ENCODE data around the gene FLNC.

The FLNC gene

DNA sequence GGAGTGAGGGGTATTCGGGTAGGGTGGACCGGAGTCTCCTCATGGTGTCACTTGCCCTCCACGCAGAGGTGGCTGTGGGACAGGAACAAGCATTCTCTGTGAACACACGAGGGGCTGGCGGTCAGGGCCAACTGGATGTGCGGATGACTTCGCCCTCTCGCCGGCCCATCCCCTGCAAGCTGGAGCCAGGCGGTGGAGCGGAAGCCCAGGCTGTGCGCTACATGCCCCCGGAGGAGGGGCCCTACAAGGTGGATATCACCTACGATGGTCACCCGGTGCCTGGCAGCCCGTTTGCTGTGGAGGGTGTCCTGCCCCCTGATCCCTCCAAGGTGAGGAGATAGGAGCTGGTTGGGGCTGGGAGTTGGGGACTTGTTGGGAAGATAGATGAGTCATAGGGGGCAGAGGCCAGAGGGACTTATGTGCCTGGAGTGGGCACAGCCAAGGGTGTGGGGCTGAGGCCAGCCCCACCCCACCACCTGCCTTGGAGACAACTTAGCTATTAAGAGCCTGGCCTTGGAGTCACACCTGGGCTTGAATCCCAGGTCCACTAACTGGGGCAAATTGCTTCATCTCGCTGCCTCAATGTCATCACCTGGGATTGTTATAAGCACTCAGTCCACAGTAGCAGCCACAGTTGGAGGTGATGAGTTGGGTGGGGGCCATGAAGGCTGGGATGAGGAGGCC, 13.9 kb downstream of the FLNC start:
- no peaks in the 10 kb centered on the region for H3K36me3 ChIP-seq (ENCODE audit: control insufficient read depth, insufficient read depth, low read length)

DNA sequence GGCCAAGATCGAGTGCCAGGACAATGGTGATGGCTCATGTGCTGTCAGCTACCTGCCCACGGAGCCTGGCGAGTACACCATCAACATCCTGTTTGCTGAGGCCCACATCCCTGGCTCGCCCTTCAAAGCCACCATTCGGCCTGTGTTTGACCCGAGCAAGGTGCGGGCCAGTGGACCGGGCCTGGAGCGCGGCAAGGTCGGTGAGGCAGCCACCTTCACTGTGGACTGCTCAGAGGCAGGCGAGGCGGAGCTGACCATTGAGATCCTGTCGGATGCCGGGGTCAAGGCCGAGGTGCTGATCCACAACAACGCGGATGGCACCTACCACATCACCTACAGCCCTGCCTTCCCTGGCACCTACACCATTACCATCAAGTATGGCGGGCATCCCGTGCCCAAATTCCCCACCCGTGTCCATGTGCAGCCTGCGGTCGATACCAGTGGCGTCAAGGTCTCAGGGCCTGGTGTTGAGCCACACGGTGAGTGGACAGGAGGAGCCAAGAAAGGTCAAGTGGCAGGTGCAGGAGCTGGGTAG, 14.6 kb downstream of the FLNC start:
- TF ChIP-seq, protein P1, sequence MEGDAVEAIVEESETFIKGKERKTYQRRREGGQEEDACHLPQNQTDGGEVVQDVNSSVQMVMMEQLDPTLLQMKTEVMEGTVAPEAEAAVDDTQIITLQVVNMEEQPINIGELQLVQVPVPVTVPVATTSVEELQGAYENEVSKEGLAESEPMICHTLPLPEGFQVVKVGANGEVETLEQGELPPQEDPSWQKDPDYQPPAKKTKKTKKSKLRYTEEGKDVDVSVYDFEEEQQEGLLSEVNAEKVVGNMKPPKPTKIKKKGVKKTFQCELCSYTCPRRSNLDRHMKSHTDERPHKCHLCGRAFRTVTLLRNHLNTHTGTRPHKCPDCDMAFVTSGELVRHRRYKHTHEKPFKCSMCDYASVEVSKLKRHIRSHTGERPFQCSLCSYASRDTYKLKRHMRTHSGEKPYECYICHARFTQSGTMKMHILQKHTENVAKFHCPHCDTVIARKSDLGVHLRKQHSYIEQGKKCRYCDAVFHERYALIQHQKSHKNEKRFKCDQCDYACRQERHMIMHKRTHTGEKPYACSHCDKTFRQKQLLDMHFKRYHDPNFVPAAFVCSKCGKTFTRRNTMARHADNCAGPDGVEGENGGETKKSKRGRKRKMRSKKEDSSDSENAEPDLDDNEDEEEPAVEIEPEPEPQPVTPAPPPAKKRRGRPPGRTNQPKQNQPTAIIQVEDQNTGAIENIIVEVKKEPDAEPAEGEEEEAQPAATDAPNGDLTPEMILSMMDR (IDR thresholded peaks at IDR 0.05): no peak
- H3K36me3 ChIP-seq (ENCODE audit: control insufficient read depth, insufficient read depth, low read length): no peaks in the 10 kb centered on the region
- no peak overlapping the region for H2AFZ ChIP-seq
- no peaks in the 10 kb centered on the region for H3K9me3 ChIP-seq (ENCODE audit: control insufficient read depth, low read length)
- no peak overlapping the region for H3K9ac ChIP-seq
- no peaks in the 10 kb centered on the region for H3K27me3 ChIP-seq (ENCODE audit: control insufficient read depth, insufficient read depth, low read length)
- H3K4me3 ChIP-seq (ENCODE audit: low read depth, low read length): no peak overlapping the region
- H3K27ac ChIP-seq: no peak overlapping the region
- H3K79me2 ChIP-seq: no peaks in the 10 kb centered on the region
- peaks cover 3% of the 10 kb centered on the region for H3K4me1 ChIP-seq
- H3K4me2 ChIP-seq (ENCODE audit: low read length): no peak overlapping the region

More for the DNA sequence above, 13.9 kb downstream of the FLNC start:
- H3K79me2 ChIP-seq: no peaks in the 10 kb centered on the region
- H3K9me3 ChIP-seq (ENCODE audit: control insufficient read depth, low read length): no peaks in the 10 kb centered on the region
- H3K4me3 ChIP-seq (ENCODE audit: low read depth, low read length): no peak overlapping the region
- H3K4me2 ChIP-seq (ENCODE audit: low read length): no peak overlapping the region
- peaks cover 3% of the 10 kb centered on the region for H3K4me1 ChIP-seq
- H3K27ac ChIP-seq: no peak overlapping the region
- no peaks in the 10 kb centered on the region for H3K27me3 ChIP-seq (ENCODE audit: control insufficient read depth, insufficient read depth, low read length)
- TF ChIP-seq, protein P1 (IDR thresholded peaks at IDR 0.05): no peak
- H3K9ac ChIP-seq: no peak overlapping the region
- H2AFZ ChIP-seq: no peak overlapping the region

DNA sequence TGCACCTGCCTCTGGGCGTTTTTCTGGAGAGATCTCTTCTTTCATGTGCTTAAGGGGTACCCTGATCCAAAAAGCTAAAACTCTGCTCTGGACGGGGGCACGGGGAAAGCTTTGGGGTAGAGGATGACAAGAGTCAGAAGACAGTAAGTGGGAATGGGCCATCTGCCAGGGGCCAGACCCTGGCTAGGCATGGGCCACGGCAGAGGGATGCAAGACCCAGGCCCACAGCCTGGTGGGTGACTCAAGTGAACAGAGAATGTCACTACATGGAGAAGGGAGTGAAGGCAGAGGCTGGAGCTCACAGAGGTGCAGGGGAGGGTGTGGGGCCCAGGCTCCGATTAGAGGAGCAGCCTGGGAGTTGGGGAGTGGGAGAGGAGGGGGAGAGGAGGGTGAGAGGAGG, 15.3 kb downstream of the FLNC start:
- no peaks in the 10 kb centered on the region for H3K9me3 ChIP-seq (ENCODE audit: control insufficient read depth, low read length)
- no peak overlapping the region for H3K27ac ChIP-seq
- H3K4me3 ChIP-seq (ENCODE audit: low read depth, low read length): no peak overlapping the region
- TF ChIP-seq, protein P1 (IDR thresholded peaks at IDR 0.05): no peak
- no peak overlapping the region for H3K9ac ChIP-seq
- no peak overlapping the region for H3K4me2 ChIP-seq (ENCODE audit: low read length)
- no peak overlapping the region for H2AFZ ChIP-seq
- H3K4me1 ChIP-seq: peaks cover 3% of the 10 kb centered on the region
- H3K27me3 ChIP-seq (ENCODE audit: control insufficient read depth, insufficient read depth, low read length): no peaks in the 10 kb centered on the region
- no peaks in the 10 kb centered on the region for H3K79me2 ChIP-seq
- H3K36me3 ChIP-seq (ENCODE audit: control insufficient read depth, insufficient read depth, low read length): no peaks in the 10 kb centered on the region

DNA sequence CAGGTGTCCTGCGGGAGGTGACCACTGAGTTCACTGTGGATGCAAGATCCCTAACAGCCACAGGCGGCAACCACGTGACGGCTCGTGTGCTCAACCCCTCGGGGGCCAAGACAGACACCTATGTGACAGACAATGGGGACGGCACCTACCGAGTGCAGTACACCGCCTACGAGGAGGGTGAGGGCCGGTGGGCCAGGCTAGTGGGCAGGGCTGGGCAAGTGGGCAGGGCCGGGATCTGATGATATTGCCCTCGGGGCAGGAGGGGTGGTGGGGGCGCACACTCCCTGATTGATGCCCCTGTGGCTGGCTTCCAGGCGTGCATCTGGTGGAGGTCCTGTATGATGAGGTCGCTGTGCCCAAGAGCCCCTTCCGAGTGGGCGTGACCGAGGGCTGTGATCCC, 15.8 kb downstream of the FLNC start:
- H3K9ac ChIP-seq: no peak overlapping the region
- H3K4me2 ChIP-seq (ENCODE audit: low read length): no peak overlapping the region
- TF ChIP-seq, protein P1 (IDR thresholded peaks at IDR 0.05): no peak
- no peaks in the 10 kb centered on the region for H3K79me2 ChIP-seq
- no peak overlapping the region for H2AFZ ChIP-seq
- no peaks in the 10 kb centered on the region for H3K9me3 ChIP-seq (ENCODE audit: control insufficient read depth, low read length)
- no peak overlapping the region for H3K27ac ChIP-seq
- H3K4me1 ChIP-seq: peaks cover 3% of the 10 kb centered on the region
- no peaks in the 10 kb centered on the region for H3K27me3 ChIP-seq (ENCODE audit: control insufficient read depth, insufficient read depth, low read length)
- H3K4me3 ChIP-seq (ENCODE audit: low read depth, low read length): no peak overlapping the region
- no peaks in the 10 kb centered on the region for H3K36me3 ChIP-seq (ENCODE audit: control insufficient read depth, insufficient read depth, low read length)
